ENCODE data around the gene MTAP. TPM values are rescaled to one million over a fixed set of nuclear protein-coding genes. Genes with fewer than 3 reads are reported as not detected.

The MTAP gene
- total RNA-seq, 1 donor from 2014 or later: 58.1 TPM

DNA sequence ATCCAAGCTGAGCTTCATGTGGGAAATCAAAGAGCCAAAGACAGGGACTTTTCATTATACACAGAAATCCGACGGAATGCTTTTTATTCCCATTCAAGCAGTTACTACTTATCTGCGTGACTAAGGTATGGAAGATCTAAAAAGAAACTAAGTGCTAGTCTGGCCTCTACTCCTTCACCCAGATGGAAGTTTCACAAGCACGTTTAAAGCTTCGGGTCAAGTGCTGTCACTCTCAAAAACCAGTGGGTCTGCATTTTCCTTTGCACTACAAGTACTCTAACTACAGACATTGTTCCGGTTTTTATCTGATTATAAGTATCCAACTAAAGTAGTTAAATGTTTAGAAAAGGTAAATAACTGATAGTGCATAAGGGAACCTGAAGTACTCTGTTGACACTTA is 13.7 kb upstream of the MTAP start:
- intact Hi-C loops (cut with micrococcal nuclease): loop anchor here (1.0 to 5.0 kb wide), 8 partner anchors 36 to 593 kb away; no protein-coding TSS in a partner anchor
- DNase-seq: no peak
- Mint-ChIP-seq H3K4me1 (peaks cover 3% of the 10 kb centered on the region), H3K36me3 (ENCODE audit: low read depth) (no peaks in the 10 kb centered on the region), H3K27ac (no peak overlapping the region), H3K9me3 (no peaks in the 10 kb centered on the region), H3K4me3 (no peak overlapping the region), H3K27me3 (peaks cover 50% of the 10 kb centered on the region)

DNA sequence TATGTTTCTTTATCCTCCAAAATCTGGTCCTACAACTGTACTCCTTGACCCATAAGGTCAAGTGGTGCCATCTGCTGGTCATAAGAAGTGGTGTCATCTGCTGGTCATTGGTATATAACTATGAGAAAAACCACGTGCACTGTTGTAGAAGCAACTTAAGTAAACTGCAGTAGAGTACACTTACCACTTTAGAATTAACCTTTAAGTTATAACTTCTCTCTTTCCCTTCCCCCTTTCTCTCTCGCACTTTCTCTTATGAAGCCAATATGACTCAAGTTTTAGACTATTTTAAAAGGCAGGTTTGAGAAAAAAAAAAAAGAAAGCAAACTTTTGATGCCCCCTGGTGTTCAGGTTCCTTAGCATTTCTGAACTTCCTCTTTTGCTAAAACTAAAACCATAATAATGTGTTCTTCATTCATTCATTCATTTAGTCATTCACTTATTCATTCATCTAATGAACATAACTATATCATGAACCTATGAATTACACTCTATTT is 12.8 kb upstream of the MTAP start:
- Mint-ChIP-seq H3K27me3 (peaks cover 42% of the 10 kb centered on the region), H3K4me1 (peaks cover 3% of the 10 kb centered on the region), H3K4me3 (peak overlapping the region; percentile 75), H3K36me3 (ENCODE audit: low read depth) (no peaks in the 10 kb centered on the region), H3K9me3 (no peaks in the 10 kb centered on the region), H3K27ac (no peak overlapping the region)
- peak; percentile 88 for DNase-seq
- intact Hi-C loops (cut with micrococcal nuclease): loop anchor here (1.0 to 10.0 kb wide), 9 partner anchors 37 to 594 kb away; no protein-coding TSS in a partner anchor

DNA sequence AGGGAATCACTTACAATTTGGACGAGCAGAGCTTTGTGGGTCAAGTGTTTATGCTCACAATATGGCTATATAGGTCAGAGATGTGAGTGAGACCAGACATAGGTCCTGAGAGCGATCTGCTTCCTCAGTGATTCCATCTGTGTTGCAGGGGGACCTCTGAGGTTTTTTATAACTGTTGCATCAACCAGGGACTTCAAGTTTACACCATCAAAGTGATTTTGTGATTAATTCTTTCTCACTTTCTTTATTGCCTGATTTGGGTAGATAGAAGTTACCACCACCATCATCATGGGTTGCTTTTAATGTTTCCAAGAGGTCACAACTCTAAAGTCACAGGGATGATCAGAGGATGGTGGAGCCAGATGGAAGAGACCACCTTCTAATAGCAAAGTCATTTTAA is 7.0 kb upstream of the MTAP start:
- H3K9me3 Mint-ChIP-seq: no peaks in the 10 kb centered on the region

DNA sequence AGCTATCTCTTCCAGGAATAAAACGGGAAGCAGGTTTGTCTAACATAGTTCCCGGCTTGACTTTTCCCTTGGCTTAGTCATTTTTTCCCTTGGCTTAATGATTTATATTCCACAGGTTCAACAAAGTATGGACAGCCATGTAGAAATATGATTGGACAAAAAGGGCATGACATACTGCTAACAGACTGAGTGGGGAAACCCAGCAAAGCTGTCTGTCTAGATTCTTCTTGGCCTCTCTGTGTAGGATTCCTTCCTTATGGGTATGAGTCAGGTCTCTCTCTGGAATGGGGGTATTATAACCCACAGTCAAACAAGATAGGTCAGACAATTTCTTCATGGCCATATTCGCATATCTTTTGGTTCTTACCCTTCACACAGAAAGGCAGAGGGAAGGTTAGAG is 5.7 kb upstream of the MTAP start:
- H3K4me3 Mint-ChIP-seq: no peak overlapping the region
- no peaks in the 10 kb centered on the region for H3K36me3 Mint-ChIP-seq (ENCODE audit: low read depth)
- H3K27ac Mint-ChIP-seq: no peak overlapping the region
- intact Hi-C loops (cut with micrococcal nuclease): loop anchor here (5.0 to 10.0 kb wide), 2 partner anchors 34 to 562 kb away; no protein-coding TSS in a partner anchor
- DNase-seq: no peak
- peaks cover 50% of the 10 kb centered on the region for H3K27me3 Mint-ChIP-seq
- H3K9me3 Mint-ChIP-seq: no peaks in the 10 kb centered on the region
- peaks cover 9% of the 10 kb centered on the region for H3K4me1 Mint-ChIP-seq

More for the DNA sequence above, 7.0 kb upstream of the MTAP start:
- Mint-ChIP-seq H3K27ac (no peak overlapping the region), H3K27me3 (peaks cover 49% of the 10 kb centered on the region), H3K36me3 (ENCODE audit: low read depth) (no peaks in the 10 kb centered on the region), H3K4me3 (no peak overlapping the region), H3K4me1 (peaks cover 4% of the 10 kb centered on the region)
- no peak for DNase-seq
- intact Hi-C loops (cut with micrococcal nuclease): loop anchor here (5.0 to 10.0 kb wide), 2 partner anchors 33 to 561 kb away; no protein-coding TSS in a partner anchor

DNA sequence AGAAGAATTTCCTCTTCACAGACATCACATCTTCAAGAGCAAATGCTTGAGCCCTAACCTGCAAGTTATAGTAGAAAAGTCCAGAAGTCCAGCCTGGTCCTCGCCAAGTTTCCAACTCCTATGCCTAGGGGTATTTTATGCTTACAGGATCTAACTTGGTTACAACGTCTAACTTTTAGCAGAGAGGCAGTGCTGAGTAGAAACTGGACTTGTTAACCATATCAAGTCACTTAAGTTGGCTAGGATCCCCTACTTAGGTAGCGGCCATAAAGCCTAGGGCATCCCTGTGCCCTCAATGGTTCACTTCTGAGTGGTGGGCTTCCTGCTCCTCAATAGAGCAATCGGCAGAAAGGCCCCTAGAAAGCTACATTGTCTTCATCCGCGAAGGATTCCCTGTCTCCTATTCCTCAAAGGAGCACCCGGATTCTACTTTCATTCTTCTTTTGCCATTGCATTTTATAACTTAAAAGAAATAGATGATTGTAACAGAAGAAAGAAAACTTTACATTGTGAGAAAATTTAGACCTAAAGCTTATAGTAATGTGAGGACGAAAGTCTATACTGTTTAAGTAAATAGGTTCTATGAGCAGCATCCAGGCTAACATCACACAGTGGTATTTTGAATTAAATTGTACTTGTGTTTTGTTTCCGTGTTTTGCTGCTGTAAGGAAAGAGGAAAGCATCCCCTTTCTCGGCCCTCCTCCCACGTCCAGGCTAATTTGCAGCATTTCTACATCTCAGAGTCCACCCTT is 1.3 kb upstream of the MTAP start:
- intact Hi-C loops (cut with micrococcal nuclease): loop anchor here (5.0 kb wide), 1 partner anchor 464 kb away; the partner anchor contains the start of gene KLHL9
- no peaks in the 10 kb centered on the region for H3K9me3 Mint-ChIP-seq

DNA sequence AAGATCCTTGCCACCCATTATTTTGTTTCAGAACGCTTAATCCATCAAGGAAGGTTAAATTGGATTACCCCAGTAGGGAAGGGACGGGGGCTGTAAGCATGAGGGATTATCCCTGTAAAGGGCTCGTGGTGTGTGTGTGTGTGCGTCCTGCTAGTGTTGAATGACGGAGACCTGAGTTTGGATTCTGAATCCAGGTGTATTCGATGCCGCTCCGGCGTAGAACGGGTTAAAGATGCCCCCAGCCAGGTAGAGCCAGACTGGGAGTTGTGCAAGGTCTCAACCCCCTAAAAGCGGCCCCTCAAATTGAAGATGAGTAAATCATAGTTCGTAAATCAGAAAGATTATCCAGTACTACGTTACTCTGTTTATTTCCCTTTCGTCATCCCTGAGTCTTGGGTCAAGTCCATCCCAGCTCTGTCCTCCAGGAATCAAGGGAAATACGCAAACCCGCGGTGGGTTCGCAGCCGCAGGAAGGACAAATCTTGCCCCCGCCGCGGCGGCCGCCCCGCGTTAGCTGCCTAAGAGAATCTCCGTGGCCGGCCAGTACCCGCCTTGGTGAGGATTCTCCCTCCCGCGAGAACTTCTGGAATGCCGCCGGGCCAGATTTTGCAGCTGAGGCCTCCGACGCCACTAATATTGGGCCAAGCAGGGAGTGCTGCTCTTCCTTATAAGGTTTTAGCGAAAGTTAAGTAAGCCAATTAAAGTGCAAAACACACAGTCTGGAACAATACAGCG is 586 bp upstream of the MTAP start:
- peaks cover 40% of the 10 kb centered on the region for H3K4me1 Mint-ChIP-seq

More for the DNA sequence above, 1.3 kb upstream of the MTAP start:
- Mint-ChIP-seq H3K36me3 (ENCODE audit: low read depth) (peaks cover 15% of the 10 kb centered on the region), H3K4me1 (peaks cover 36% of the 10 kb centered on the region), H3K4me3 (peak overlapping the region; percentile 99), H3K27ac (no peak overlapping the region), H3K27me3 (peaks cover 42% of the 10 kb centered on the region)
- peak; percentile 55 for DNase-seq

DNA sequence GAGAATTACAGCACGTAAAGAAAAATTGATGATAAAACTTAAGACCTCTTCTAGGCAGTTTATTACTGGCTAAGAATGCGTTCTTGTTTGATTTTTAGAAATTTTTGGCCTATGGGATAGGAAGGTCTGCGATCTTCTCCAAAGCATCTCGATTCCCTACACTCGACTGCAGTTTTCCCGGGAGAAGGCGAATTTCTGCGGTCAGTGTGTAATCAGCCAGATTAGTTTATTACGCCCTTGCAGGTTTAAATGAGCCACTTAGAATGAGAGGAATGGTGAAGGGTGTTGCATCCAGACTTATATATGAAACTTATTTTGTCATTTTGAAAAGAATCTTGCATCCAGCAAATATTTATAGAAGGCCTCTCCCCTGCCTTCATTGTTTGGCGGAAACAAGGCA is 1.2 kb downstream of the MTAP start:
- peak; percentile 55 for DNase-seq
- intact Hi-C loops (cut with micrococcal nuclease): loop anchor here (5.0 kb wide), 1 partner anchor 466 kb away; the partner anchor contains the start of gene KLHL9
- Mint-ChIP-seq H3K9me3 (no peaks in the 10 kb centered on the region), H3K36me3 (ENCODE audit: low read depth) (peaks cover 21% of the 10 kb centered on the region), H3K4me1 (peaks cover 38% of the 10 kb centered on the region), H3K4me3 (peak overlapping the region; percentile 99), H3K27me3 (peaks cover 21% of the 10 kb centered on the region), H3K27ac (peak overlapping the region; percentile 99)

More for the DNA sequence above, 586 bp upstream of the MTAP start:
- Mint-ChIP-seq H3K9me3 (no peaks in the 10 kb centered on the region), H3K36me3 (ENCODE audit: low read depth) (peaks cover 18% of the 10 kb centered on the region), H3K4me3 (peak overlapping the region; percentile 99), H3K27ac (peak overlapping the region; percentile 99), H3K27me3 (peaks cover 37% of the 10 kb centered on the region)
- DNase-seq: peak; percentile 69
- intact Hi-C loops (cut with micrococcal nuclease): loop anchor here (5.0 kb wide), 1 partner anchor 465 kb away; the partner anchor contains the start of gene KLHL9

DNA sequence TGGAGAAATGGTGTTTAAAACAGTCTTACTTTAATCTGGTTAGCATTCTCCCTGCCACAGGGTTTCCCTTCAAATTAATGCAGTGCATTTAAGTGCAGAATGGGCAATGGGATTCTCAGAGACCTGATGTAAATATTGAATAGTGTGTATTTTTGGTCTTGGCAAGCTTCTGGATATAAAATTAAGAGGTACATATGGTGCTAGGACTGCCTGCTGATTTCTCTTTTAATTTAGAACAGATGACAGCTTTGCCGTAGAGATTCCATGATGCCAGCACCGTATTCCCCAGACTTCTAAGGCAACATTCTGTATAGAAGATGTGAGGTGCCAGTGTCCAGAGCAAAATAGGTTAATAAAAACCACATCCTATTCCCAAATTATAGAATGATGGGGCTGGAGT is 1.9 kb downstream of the MTAP start:
- Mint-ChIP-seq H3K4me3 (peak overlapping the region; percentile 99), H3K27me3 (peaks cover 16% of the 10 kb centered on the region), H3K27ac (no peak overlapping the region), H3K36me3 (ENCODE audit: low read depth) (peaks cover 25% of the 10 kb centered on the region), H3K4me1 (peaks cover 38% of the 10 kb centered on the region), H3K9me3 (no peaks in the 10 kb centered on the region)
- DNase-seq: no peak
- intact Hi-C loops (cut with micrococcal nuclease): loop anchor here (5.0 kb wide), 1 partner anchor 467 kb away; the partner anchor contains the start of gene KLHL9

DNA sequence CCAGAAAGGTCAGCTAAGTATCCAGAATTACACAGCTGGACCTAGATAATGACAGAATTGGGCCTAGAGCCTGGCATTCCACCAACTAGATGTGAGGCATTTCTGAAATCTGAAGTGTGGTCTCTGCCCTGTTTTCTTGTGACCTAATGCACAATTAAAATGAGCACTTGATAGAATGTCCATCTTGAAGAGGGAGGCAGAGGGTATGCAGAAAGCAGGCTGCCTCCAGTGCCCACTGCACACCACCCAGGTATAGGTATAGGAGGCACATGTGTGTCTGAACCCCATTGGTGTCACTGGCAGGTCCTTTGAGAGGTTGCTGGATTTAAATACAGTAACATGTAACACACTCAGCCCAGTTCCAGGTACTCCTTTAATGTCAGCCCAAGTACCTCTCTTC is 2.4 kb downstream of the MTAP start:
- peaks cover 26% of the 10 kb centered on the region for H3K36me3 Mint-ChIP-seq (ENCODE audit: low read depth)
- no peaks in the 10 kb centered on the region for H3K9me3 Mint-ChIP-seq
- H3K4me1 Mint-ChIP-seq: peaks cover 39% of the 10 kb centered on the region
- DNase-seq: peak; percentile 55
- H3K27ac Mint-ChIP-seq: no peak overlapping the region
- H3K27me3 Mint-ChIP-seq: peaks cover 12% of the 10 kb centered on the region
- intact Hi-C loops (cut with micrococcal nuclease): loop anchor here (5.0 kb wide), 1 partner anchor 467 kb away; the partner anchor contains the start of gene KLHL9
- no peak overlapping the region for H3K4me3 Mint-ChIP-seq

DNA sequence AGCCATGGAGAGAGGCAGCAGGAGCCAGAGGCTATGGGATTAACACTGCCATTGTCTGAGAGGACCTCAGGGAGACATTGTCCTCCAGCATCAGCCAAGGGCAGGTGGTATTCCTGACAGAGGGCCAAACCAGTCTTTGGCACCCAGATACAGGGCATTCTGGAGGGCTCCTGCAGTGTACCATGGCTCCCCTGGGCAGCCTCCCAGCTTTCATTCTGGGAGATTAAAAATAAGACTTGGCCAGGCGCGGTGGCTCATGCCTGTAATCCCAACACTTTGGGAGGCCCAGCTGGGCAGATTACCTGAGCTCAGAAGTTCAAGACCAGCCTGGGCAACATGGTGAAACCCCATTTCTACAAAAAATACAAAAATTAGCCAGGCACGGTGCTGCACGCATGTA is 4.2 kb downstream of the MTAP start:
- H3K36me3 Mint-ChIP-seq (ENCODE audit: low read depth): peaks cover 36% of the 10 kb centered on the region
- peaks cover 1% of the 10 kb centered on the region for H3K27me3 Mint-ChIP-seq
- no peak overlapping the region for H3K4me3 Mint-ChIP-seq
- intact Hi-C loops (cut with micrococcal nuclease): no loop called here
- H3K4me1 Mint-ChIP-seq: peaks cover 43% of the 10 kb centered on the region
- no peak for DNase-seq
- no peak overlapping the region for H3K27ac Mint-ChIP-seq
- no peaks in the 10 kb centered on the region for H3K9me3 Mint-ChIP-seq

DNA sequence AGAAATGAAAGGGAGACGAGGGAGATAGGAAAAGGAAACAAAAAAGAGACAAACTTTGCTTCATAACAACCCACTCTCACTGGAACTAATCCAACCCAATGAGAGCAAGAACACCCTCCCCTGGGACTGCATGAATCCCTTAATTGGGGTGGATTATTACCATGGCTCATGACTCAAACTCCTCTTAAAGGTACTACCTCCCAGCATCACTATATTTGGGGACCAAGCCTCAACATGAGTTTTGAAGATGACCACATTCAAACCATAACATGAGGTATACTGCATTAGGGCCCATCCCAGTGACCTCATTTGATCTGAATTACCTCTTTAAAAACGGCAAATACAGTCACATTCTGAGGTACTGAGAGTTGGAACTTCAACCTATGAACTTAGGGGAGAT is 8.0 kb downstream of the MTAP start:
- Mint-ChIP-seq H3K27ac (no peak overlapping the region), H3K27me3 (no peaks in the 10 kb centered on the region), H3K9me3 (no peaks in the 10 kb centered on the region), H3K36me3 (ENCODE audit: low read depth) (peaks cover 32% of the 10 kb centered on the region), H3K4me3 (no peak overlapping the region), H3K4me1 (peaks cover 35% of the 10 kb centered on the region)
- DNase-seq: no peak
- intact Hi-C loops (cut with micrococcal nuclease): no loop called here

DNA sequence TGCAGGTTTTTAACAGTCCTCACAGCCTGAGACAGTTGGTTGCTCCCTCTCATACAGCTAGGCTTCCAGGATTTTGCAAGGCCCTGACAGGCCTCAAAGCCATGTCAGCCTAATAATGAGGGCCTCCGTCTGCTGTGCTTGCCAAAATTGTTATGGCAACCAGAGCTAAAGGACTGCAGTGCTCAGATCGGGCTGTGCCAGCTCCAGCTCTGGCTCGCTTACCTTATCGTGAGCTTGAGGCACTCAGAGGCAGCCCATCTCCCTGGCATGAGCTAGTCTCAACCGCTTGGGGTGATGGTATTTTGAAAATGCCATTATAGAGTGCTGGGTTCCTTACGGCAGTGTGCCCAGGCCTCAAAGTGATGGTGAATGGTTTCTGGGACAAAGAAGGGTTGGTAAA is 8.4 kb downstream of the MTAP start:
- Mint-ChIP-seq H3K27ac (no peak overlapping the region), H3K9me3 (no peaks in the 10 kb centered on the region), H3K27me3 (no peaks in the 10 kb centered on the region), H3K36me3 (ENCODE audit: low read depth) (peaks cover 33% of the 10 kb centered on the region), H3K4me3 (no peak overlapping the region), H3K4me1 (peaks cover 30% of the 10 kb centered on the region)
- intact Hi-C loops (cut with micrococcal nuclease): no loop called here
- no peak for DNase-seq

DNA sequence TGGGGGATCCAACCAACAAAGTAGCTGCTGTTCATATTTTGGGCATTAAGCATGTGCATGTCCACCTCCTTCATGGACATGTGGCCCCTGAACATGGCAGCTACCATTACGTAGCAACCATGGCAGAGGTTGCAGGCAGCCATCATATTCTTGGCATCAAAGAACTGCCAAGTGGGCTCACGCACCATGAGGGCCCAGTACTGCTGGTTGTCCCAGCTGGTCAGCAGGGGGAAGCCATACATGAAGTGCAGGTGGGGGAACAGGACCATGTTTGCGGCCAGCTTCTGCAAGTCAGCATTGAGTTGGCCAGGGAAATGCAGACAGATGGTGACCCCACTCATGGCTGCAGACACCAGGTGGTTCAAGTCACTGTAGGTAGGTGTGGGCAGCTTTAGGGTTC is 9.5 kb downstream of the MTAP start:
- DNase-seq: peak; percentile 53
- Mint-ChIP-seq H3K27me3 (no peaks in the 10 kb centered on the region), H3K9me3 (no peaks in the 10 kb centered on the region), H3K4me3 (no peak overlapping the region), H3K27ac (no peak overlapping the region), H3K36me3 (ENCODE audit: low read depth) (peaks cover 37% of the 10 kb centered on the region), H3K4me1 (peaks cover 25% of the 10 kb centered on the region)
- intact Hi-C loops (cut with micrococcal nuclease): loop anchor here (2.0 kb wide), 1 partner anchor 337 kb away; no protein-coding TSS in a partner anchor

Measured in activated CD4-positive, alpha-beta T cell treated with anti-CD3 and anti-CD28 coated beads, Interleukin-2, amount 10 ng/mL, durations not matched to agents 24 days and 14 days (primary cell).